ENCODE results near the gene GPA33.

- TF ChIP-seq CTCF (IDR thresholded peaks at IDR 0.05; ENCODE audit: low read depth, low read length) = no peak
- TF ChIP-seq POLR2A (IDR thresholded peaks at IDR 0.05; ENCODE audit: extremely low read depth, insufficient read length) = no peak
These were observed 24.7 kb downstream of the GPA33 start for GRCh38 chr1:167065471-167065870.

All from NB4 (cell line).